RWPE2 (cell line): ENCODE data around the gene SLC25A13.

ENCODE experiments used
- ATAC-seq: fragments of 200-7000 bp; cut with Tn5 transposase; 3 replicates; pipeline ENCODE4 v1.9.1; 2021; ENCODE audit warnings: low read depth
- DNase-seq: peaks from one replicate; pipeline ENCODE4 v3.0.0-alpha.2; 2020; ENCODE audit warnings: low spot score
- H3K27ac ChIP-seq: fragments of 450-650 bp; 2 replicates; pipeline ENCODE4 v1.5.1; 2017; ENCODE audit warnings: mild to moderate bottlenecking; ENCODE audit not compliant: poor library complexity, severe bottlenecking
- H3K27me3 ChIP-seq: fragments of 250-450 bp; sonication (Bioruptor Pico); 2 replicates; pipeline ENCODE4 v1.5.1; 2021; ENCODE audit warnings: mild to moderate bottlenecking, moderate library complexity; ENCODE audit not compliant: insufficient read depth, poor library complexity, severe bottlenecking
- H3K36me3 ChIP-seq: fragments of 250-450 bp; sonication (Bioruptor Pico); 2 replicates; pipeline ENCODE4 v1.5.1; 2020; ENCODE audit warnings: low read depth, mild to moderate bottlenecking, moderate library complexity
- H3K4me1 ChIP-seq: fragments of 250-450 bp; sonication (Bioruptor Pico); 2 replicates; pipeline ENCODE4 v1.5.1; 2021; ENCODE audit warnings: mild to moderate bottlenecking, moderate library complexity; ENCODE audit not compliant: insufficient read depth, poor library complexity, severe bottlenecking
- H3K4me3 ChIP-seq: fragments of 250-450 bp; sonication (Bioruptor Pico); 2 replicates; pipeline ENCODE4 v1.5.1; 2021; ENCODE audit warnings: mild to moderate bottlenecking, moderate library complexity; ENCODE audit not compliant: severe bottlenecking
- H3K9me3 ChIP-seq: fragments of 250-450 bp; sonication (Bioruptor Pico); 2 replicates; pipeline ENCODE4 v1.5.1; 2021; ENCODE audit warnings: mild to moderate bottlenecking, moderate library complexity; ENCODE audit not compliant: severe bottlenecking
- CTCF ChIP-seq: fragments of 450-650 bp; IDR thresholded peaks from one replicate; pipeline ENCODE4 v1.5.1; 2017; ENCODE audit warnings: mild to moderate bottlenecking, moderate library complexity; ENCODE audit not compliant: poor library complexity, severe bottlenecking

The SLC25A13 gene

GRCh38 chr7:96316949-96317348, 4.9 kb downstream of the SLC25A13 start:
- ATAC-seq (no peak), DNase-seq (no peak)
- no peak overlapping the region for H3K4me3 ChIP-seq
- H3K36me3 ChIP-seq, result no peaks in the 10 kb centered on the region
- H3K4me1 ChIP-seq, result peaks cover 19% of the 10 kb centered on the region
- TF ChIP-seq CTCF, result no peak
- no peaks in the 10 kb centered on the region for H3K27me3 ChIP-seq
- no peaks in the 10 kb centered on the region for H3K9me3 ChIP-seq
- H3K27ac ChIP-seq, result no peak overlapping the region

GRCh38 chr7:96315125-96315512, 6.8 kb downstream of the SLC25A13 start:
- no peaks in the 10 kb centered on the region for H3K9me3 ChIP-seq
- DNase-seq, result no peak
- TF ChIP-seq CTCF, result no peak
- no peaks in the 10 kb centered on the region for H3K27me3 ChIP-seq
- no peak for ATAC-seq
- H3K4me1 ChIP-seq, result peaks cover 13% of the 10 kb centered on the region
- no peaks in the 10 kb centered on the region for H3K36me3 ChIP-seq
- peak overlapping the region; percentile 4 for H3K27ac ChIP-seq
- H3K4me3 ChIP-seq, result no peak overlapping the region

- Histone ChIP-seq H3K27me3 (no peaks in the 10 kb centered on the region), H3K27ac (peak overlapping the region; percentile 4), H3K4me1 (peaks cover 9% of the 10 kb centered on the region), H3K9me3 (no peaks in the 10 kb centered on the region), H3K36me3 (no peaks in the 10 kb centered on the region), H3K4me3 (no peak overlapping the region)
- DNase-seq, result no peak
- ATAC-seq, result peak; percentile 87
- TF ChIP-seq CTCF, result no peak
These were observed 7.3 kb downstream of the SLC25A13 start for GRCh38 chr7:96314402-96315124.

- H3K4me1 ChIP-seq, result peaks cover 8% of the 10 kb centered on the region
- DNase-seq (no peak), ATAC-seq (no peak)
- no peaks in the 10 kb centered on the region for H3K36me3 ChIP-seq
- H3K9me3 ChIP-seq, result no peaks in the 10 kb centered on the region
- no peak overlapping the region for H3K4me3 ChIP-seq
- TF ChIP-seq CTCF, result no peak
- no peaks in the 10 kb centered on the region for H3K27me3 ChIP-seq
- H3K27ac ChIP-seq, result peak overlapping the region; percentile 4
These were observed 8.0 kb downstream of the SLC25A13 start for GRCh38 chr7:96313940-96314339.

- no peaks in the 10 kb centered on the region for H3K27me3 ChIP-seq
- ATAC-seq (no peak), DNase-seq (no peak)
- no peaks in the 10 kb centered on the region for H3K36me3 ChIP-seq
- TF ChIP-seq CTCF, result no peak
- no peaks in the 10 kb centered on the region for H3K9me3 ChIP-seq
- H3K4me1 ChIP-seq, result peaks cover 8% of the 10 kb centered on the region
- no peak overlapping the region for H3K4me3 ChIP-seq
- no peak overlapping the region for H3K27ac ChIP-seq
These were observed 9.4 kb downstream of the SLC25A13 start for GRCh38 chr7:96312502-96312901.
